Mesendoderm (in vitro differentiated cells): ENCODE data around the gene STARD5.
A peak's percentile ranks its signal among the peaks of the same experiment; 100 is the strongest.

Experiments
- DNase-seq: peaks from one replicate; pipeline ENCODE4 v3.0.0; 2013
- H2AK5ac ChIP-seq: 2 replicates; pipeline ENCODE4 v1.6.1; 2013; ENCODE audit warnings: low read length, inconsistent platforms
- H2BK120ac ChIP-seq: 2 replicates; pipeline ENCODE4 v1.6.1; 2013; ENCODE audit warnings: low read depth, mild to moderate bottlenecking, low read length, moderate library complexity, mixed read lengths
- H2BK15ac ChIP-seq: replicated peaks from 2 replicates; pipeline ENCODE4 v1.6.1; 2013; ENCODE audit warnings: low read depth, mild to moderate bottlenecking, moderate library complexity
- H2BK5ac ChIP-seq: 2 replicates; pipeline ENCODE4 v1.6.1; 2013; ENCODE audit warnings: low read length, inconsistent platforms
- H3K18ac ChIP-seq: 2 replicates; pipeline ENCODE4 v1.6.1; 2013; ENCODE audit warnings: mild to moderate bottlenecking, low read length, mixed read lengths
- H3K23ac ChIP-seq: one replicate; pipeline ENCODE4 v1.6.1; 2013; ENCODE audit warnings: low read length
- H3K27ac ChIP-seq: 2 replicates; pipeline ENCODE4 v1.5.1; 2013; ENCODE audit warnings: low read depth, mild to moderate bottlenecking, inconsistent platforms, low read length, moderate library complexity
- H3K27me3 ChIP-seq: 2 replicates; pipeline ENCODE4 v1.6.1; 2013; ENCODE audit warnings: low read length, control low read depth, mild to moderate bottlenecking, inconsistent platforms; ENCODE audit not compliant: insufficient read depth, poor library complexity
- H3K36me3 ChIP-seq: 2 replicates; pipeline ENCODE4 v1.6.1; 2013; ENCODE audit warnings: low read length, inconsistent platforms; ENCODE audit not compliant: control insufficient read depth, insufficient read depth
- H3K4ac ChIP-seq: one replicate; pipeline ENCODE4 v1.6.1; 2013; ENCODE audit warnings: low read depth, mild to moderate bottlenecking, low read length, moderate library complexity
- H3K4me1 ChIP-seq: 2 replicates; pipeline ENCODE4 v1.6.1; 2013; ENCODE audit warnings: low read depth, low read length, inconsistent platforms; ENCODE audit not compliant: control insufficient read depth
- H3K4me2 ChIP-seq: 2 replicates; pipeline ENCODE4 v1.6.1; 2013; ENCODE audit warnings: low read length
- H3K4me3 ChIP-seq: 2 replicates; pipeline ENCODE4 v1.5.1; 2013; ENCODE audit warnings: mild to moderate bottlenecking, low read length
- H3K56ac ChIP-seq: one replicate; pipeline ENCODE4 v1.6.1; 2013; ENCODE audit warnings: low read length
- H3K79me1 ChIP-seq: 2 replicates; pipeline ENCODE4 v1.6.1; 2013; ENCODE audit warnings: low read length, inconsistent platforms
- H3K79me2 ChIP-seq: 2 replicates; pipeline ENCODE4 v1.6.1; 2013; ENCODE audit warnings: mild to moderate bottlenecking, low read length; ENCODE audit not compliant: control insufficient read depth, insufficient read depth
- H3K9ac ChIP-seq: 2 replicates; pipeline ENCODE4 v1.6.1; 2013; ENCODE audit warnings: low read length, inconsistent platforms
- H4K5ac ChIP-seq: one replicate; pipeline ENCODE4 v1.6.1; 2013; ENCODE audit warnings: low read length
- H4K8ac ChIP-seq: one replicate; pipeline ENCODE4 v1.6.1; 2013; ENCODE audit warnings: low read depth, mild to moderate bottlenecking, control low read depth, low read length, moderate library complexity
- WGBS: extraction: QIAGEN DNeasy Blood & Tissue Kit; methylation state at CpG from one replicate; pipeline ENCODE4 v1.1.7; 2013; ENCODE audit warnings: low lambda C conversion rate, missing lambda C conversion rate; ENCODE audit not compliant: insufficient coverage; ENCODE audit errors: extremely low coverage; 5-methylcytosine and 5-hydroxymethylcytosine counted together

STARD5 gene

DNA sequence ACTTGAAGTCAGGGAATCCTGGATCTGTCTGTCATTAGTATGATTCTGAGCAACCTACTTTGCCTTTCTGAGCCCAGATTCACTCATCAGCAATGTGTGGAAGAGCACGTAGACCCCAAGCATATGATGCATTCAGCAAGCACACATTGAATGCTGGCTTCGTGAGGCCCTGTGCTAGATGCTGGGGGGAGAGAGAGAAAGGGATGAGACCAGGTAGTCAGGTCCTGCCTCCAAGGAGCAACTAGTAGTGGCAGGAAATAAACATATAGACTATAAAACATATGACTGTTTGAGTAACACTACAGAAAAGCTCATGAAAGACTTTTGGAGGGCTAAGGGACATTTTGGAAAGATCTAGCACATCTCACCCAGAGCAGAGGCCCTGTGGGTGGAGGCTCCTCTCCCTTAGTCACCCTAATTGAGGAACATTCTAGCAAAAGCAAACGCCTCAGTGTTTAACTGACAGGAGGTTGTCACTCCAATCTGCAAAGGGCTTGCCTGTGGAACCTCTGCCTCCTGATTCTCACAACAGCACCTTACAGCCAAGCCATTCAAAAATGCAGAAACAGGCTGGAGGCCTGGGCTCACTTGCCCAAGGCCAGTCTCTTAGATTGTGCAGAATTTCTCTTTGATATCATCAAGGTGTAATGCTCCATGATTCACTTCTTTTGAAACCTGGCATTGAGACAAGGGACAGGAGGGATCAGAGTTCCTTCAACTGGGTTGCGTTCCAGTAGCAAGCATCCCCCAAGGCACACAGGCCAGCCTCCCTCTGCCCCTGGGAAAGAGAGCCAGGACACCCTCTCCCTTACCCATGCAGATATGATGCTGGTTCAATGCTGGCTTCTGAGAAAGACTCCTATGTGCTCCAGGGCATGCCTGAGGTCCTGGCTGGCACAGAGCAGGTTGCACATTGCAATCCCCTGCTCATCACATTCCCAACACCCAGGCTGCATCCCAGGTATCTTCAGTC lies 26.1 kb downstream of the STARD5 start:
- no peaks in the 10 kb centered on the region for H3K79me2 ChIP-seq
- DNase-seq, result no peak
- H4K5ac ChIP-seq, result no peak overlapping the region
- no peaks in the 10 kb centered on the region for H3K79me1 ChIP-seq
- H2BK5ac ChIP-seq, result no peak overlapping the region
- no peak overlapping the region for H3K23ac ChIP-seq
- no peaks in the 10 kb centered on the region for H3K4me1 ChIP-seq
- no peak overlapping the region for H2BK15ac ChIP-seq
- no peak overlapping the region for H3K56ac ChIP-seq
- H2BK120ac ChIP-seq, result no peak overlapping the region
- no peaks in the 10 kb centered on the region for H3K36me3 ChIP-seq
- WGBS, result no CpG with 5 or more reads among the region's 4 CpGs
- H3K18ac ChIP-seq, result no peak overlapping the region
- H3K4me2 ChIP-seq, result no peak overlapping the region
- no peak overlapping the region for H3K9ac ChIP-seq
- H3K27ac ChIP-seq, result no peak overlapping the region
- no peak overlapping the region for H2AK5ac ChIP-seq
- no peak overlapping the region for H3K4ac ChIP-seq
- no peak overlapping the region for H3K4me3 ChIP-seq
- H3K27me3 ChIP-seq, result no peaks in the 10 kb centered on the region
- H4K8ac ChIP-seq, result no peak overlapping the region

DNA sequence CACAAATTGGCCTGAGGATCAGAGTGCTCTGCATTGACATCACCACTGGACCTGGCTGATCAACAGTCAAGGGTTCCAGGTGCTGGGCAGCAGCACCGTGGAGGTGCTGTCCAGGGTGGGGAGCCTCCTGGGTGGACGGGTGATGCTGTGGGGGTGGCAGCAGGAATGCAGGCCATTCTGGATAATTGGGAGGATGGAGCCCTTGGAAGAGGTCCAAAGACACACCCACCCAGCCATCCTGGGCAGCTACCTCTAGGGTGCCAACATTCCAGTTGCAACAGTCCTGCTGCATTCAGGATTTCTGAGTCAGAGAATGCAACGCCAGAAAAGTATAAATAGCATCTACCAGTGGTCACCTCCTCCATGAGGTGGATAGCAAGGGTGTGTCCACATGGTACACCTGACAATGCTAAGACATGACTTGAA lies 26.8 kb downstream of the STARD5 start:
- H3K79me1 ChIP-seq, result no peaks in the 10 kb centered on the region
- no peak overlapping the region for H3K4me3 ChIP-seq
- no peak overlapping the region for H3K56ac ChIP-seq
- peak overlapping the region; percentile 50 for H3K23ac ChIP-seq
- H3K79me2 ChIP-seq, result no peaks in the 10 kb centered on the region
- no peak overlapping the region for H3K27ac ChIP-seq
- WGBS, result no CpG with 5 or more reads among the region's 3 CpGs
- DNase-seq, result no peak
- H3K4me2 ChIP-seq, result no peak overlapping the region
- H4K5ac ChIP-seq, result no peak overlapping the region
- H3K18ac ChIP-seq, result no peak overlapping the region
- no peak overlapping the region for H2BK15ac ChIP-seq
- H4K8ac ChIP-seq, result no peak overlapping the region
- no peak overlapping the region for H2BK120ac ChIP-seq
- no peak overlapping the region for H3K4ac ChIP-seq
- no peak overlapping the region for H2AK5ac ChIP-seq
- no peaks in the 10 kb centered on the region for H3K27me3 ChIP-seq
- no peak overlapping the region for H3K9ac ChIP-seq
- H2BK5ac ChIP-seq, result no peak overlapping the region
- no peaks in the 10 kb centered on the region for H3K36me3 ChIP-seq
- no peaks in the 10 kb centered on the region for H3K4me1 ChIP-seq

DNA sequence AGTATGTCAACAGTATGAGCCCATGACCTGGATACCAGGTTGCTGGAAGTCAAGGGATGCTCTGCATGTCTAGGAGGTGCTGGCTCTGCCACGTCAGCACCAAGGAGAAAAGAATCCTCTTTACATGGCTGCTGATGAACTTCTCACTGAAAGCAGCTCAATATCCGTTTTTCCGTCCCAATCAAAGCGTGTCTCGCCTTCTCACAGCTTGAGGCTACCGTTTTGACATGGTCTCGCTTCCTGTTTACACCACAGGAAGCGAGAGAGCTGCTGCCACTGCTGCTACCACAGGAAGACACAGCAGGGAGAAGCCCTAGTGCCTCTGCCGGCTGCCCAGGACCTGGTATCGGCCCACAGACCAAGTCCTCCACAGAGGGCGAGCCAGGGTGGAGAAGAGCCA lies 27.3 kb downstream of the STARD5 start:
- no peak overlapping the region for H2BK120ac ChIP-seq
- no peak overlapping the region for H3K27ac ChIP-seq
- no CpG with 5 or more reads among the region's 11 CpGs for WGBS
- no peaks in the 10 kb centered on the region for H3K79me1 ChIP-seq
- H3K36me3 ChIP-seq, result no peaks in the 10 kb centered on the region
- no peak overlapping the region for H2AK5ac ChIP-seq
- H3K4me3 ChIP-seq, result no peak overlapping the region
- no peak overlapping the region for H3K4ac ChIP-seq
- no peak overlapping the region for H3K9ac ChIP-seq
- H2BK15ac ChIP-seq, result no peak overlapping the region
- H3K18ac ChIP-seq, result no peak overlapping the region
- H4K8ac ChIP-seq, result no peak overlapping the region
- no peak overlapping the region for H3K23ac ChIP-seq
- H2BK5ac ChIP-seq, result no peak overlapping the region
- no peaks in the 10 kb centered on the region for H3K79me2 ChIP-seq
- H3K27me3 ChIP-seq, result no peaks in the 10 kb centered on the region
- H3K4me2 ChIP-seq, result no peak overlapping the region
- no peak overlapping the region for H3K56ac ChIP-seq
- H3K4me1 ChIP-seq, result no peaks in the 10 kb centered on the region
- no peak overlapping the region for H4K5ac ChIP-seq
- peak; percentile 54 for DNase-seq

DNA sequence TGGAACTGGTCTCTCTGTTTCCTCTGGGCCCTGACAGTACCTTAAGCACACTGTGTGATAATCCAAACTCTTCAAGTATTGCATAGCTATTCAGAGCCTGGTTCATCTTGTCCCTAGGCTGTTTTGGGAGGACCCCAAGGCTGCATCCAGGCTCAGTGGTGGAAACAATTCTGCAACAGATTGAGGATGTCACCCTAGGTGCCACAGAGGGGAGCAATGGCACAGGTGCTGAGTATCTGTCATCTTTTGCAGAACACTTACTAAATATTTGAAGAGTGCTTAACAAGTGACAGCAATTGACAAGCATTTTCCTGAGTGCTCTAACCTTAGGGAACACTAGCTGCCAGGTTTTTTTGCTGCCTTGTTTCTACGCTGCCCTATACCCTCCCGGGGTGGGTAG lies 27.8 kb downstream of the STARD5 start:
- WGBS, result no CpG with 5 or more reads among the region's 2 CpGs
- no peak overlapping the region for H2AK5ac ChIP-seq
- DNase-seq, result no peak

DNA sequence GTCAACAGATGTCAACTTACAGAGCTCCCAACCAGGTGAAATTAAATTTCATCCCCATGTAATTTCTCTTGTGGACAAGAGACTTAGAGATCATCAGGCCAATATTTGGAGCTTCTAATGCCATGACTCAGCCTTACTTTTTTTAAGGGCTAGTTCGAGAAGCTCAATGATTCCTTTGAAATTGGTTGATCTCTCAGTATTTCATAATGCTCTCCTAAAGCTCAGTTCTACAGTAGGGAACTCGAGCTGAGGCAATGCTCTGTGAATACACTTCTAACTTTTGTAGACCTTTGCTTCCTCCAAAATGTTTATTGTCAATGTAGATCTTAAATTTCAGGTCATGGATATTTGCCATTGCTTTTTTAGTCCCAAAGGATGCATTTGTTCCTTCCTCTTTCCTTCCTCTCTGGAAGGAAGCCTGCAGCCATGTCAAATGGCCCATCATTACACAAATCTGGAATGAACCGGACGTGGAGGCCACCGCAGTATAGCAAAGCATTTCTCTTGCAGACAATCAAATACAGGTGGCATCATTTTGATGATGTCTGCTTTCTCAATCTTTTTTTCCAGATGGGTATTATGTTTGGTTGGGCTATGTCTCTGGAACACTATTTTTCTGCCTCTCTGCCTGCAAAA lies 28.3 kb downstream of the STARD5 start:
- Histone ChIP-seq H3K4me1 (no peaks in the 10 kb centered on the region), H2BK5ac (no peak overlapping the region), H2BK120ac (no peak overlapping the region), H3K9ac (no peak overlapping the region), H3K79me2 (no peaks in the 10 kb centered on the region), H3K23ac (no peak overlapping the region), H3K4me2 (no peak overlapping the region), H3K56ac (no peak overlapping the region), H3K18ac (no peak overlapping the region), H3K4ac (no peak overlapping the region), H4K5ac (no peak overlapping the region), H2BK15ac (no peak overlapping the region), H4K8ac (no peak overlapping the region), H3K27me3 (no peaks in the 10 kb centered on the region), H3K4me3 (no peak overlapping the region), H2AK5ac (no peak overlapping the region), H3K36me3 (no peaks in the 10 kb centered on the region), H3K27ac (no peak overlapping the region), H3K79me1 (no peaks in the 10 kb centered on the region)
- DNase-seq, result no peak
- no CpG with 5 or more reads among the region's 5 CpGs for WGBS

More for the DNA sequence above, 27.8 kb downstream of the STARD5 start:
- Histone ChIP-seq H3K4me1 (no peaks in the 10 kb centered on the region), H4K5ac (no peak overlapping the region), H3K79me1 (no peaks in the 10 kb centered on the region), H3K4me3 (no peak overlapping the region), H2BK15ac (no peak overlapping the region), H3K36me3 (no peaks in the 10 kb centered on the region), H2BK5ac (no peak overlapping the region), H3K23ac (no peak overlapping the region), H3K4ac (no peak overlapping the region), H2BK120ac (no peak overlapping the region), H3K18ac (no peak overlapping the region), H3K9ac (no peak overlapping the region), H3K4me2 (no peak overlapping the region), H3K56ac (no peak overlapping the region), H3K79me2 (no peaks in the 10 kb centered on the region), H3K27me3 (no peaks in the 10 kb centered on the region), H3K27ac (no peak overlapping the region), H4K8ac (no peak overlapping the region)
